ENCODE results near the gene MAGEA2.
"Not testable (repeated sequence)": the region's sequence is repeated elsewhere in the genome, so short reads cannot be mapped to it uniquely, and the experiment has no call there.

The MAGEA2 gene, protein sequence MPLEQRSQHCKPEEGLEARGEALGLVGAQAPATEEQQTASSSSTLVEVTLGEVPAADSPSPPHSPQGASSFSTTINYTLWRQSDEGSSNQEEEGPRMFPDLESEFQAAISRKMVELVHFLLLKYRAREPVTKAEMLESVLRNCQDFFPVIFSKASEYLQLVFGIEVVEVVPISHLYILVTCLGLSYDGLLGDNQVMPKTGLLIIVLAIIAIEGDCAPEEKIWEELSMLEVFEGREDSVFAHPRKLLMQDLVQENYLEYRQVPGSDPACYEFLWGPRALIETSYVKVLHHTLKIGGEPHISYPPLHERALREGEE

DNA sequence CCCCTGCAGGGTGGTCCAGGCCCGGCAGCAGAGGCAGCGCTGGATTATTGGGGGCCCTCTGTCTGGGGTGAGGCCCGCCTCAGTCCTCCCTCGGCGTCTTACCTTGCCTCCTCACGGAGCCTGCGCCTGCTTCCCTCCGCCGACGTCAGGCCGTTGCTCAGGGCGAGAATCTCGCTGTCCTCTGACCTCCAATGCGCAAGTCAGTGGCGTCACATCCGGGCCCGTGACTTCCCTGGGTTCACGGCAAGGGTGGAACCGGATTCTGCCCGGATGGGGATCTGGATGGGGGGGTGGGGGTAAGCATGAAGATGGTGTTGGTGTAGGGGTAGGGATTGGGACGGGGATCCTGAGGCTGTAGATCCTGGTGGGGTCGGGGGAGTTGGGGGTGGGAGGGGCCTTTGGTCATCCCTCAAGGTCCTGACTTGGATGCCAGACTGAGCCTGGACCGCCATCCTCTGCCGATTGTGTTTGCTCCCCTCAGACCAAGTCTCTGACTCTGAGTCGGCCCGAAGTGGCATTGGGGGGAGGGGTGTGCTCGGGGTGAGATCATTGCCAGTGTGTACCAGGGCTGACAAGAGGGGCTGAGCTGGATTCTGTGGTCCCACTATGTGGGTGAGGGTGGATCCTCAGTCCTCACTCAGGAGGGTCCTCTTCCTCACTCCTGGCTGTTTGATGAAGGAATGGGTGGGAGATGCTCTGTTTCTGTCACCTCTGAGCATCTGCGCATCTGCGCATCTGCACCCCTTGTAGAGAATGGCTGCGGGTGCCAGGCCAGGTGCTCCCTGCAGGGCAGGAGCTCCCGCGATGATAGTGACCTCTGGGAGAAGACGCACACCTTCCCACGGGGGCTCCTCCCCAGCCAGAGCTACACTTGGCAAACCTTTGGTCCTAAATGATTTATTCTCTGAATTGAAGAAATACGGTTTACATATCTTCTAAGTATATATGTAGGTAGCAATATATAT lies at the start of gene MAGEA2:
TSS of gene MAGEA2 (minus strand) at position 157 of the 965 bp plus-strand sequence. CDS start 2,479 bp downstream, outside the sequence.
- not testable (repeated sequence) for H3K27ac ChIP-seq; H3K27me3 ChIP-seq; H3K9me3 ChIP-seq; H3K4me3 ChIP-seq (ENCODE audit: low read depth in 1 of 2, low read length in 1 of 2); H3K36me3 ChIP-seq; H3K4me1 ChIP-seq (ENCODE audit: control insufficient read depth in 1 of 2, insufficient read depth in 1 of 2, low read depth in 1 of 2, low read length in 1 of 2)

DNA sequence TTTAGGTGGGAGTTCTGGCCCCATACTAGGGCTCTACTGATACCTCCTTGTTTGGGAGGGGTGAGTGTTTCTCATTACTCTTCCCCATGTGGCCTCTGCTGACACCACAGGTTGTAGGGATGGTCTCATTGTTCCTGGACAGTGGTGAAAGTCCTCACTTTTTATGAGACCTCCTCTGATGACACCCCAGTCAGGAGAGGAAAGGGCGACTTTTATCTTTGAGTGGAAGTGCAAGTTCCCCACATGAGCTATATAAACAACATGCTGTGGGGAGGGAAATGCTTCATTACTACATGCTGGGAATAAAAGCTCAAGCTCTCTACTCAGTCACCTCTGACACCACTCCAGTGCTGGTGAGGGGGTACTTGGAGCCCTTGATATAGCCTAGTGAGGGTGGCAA lies 45.3 kb upstream of the MAGEA2 start:
- no peaks in the 10 kb centered on the region for H3K9me3 ChIP-seq
- H3K36me3 ChIP-seq, result no peaks in the 10 kb centered on the region
- H3K4me3 ChIP-seq (ENCODE audit: low read depth in 1 of 2, low read length in 1 of 2), result no peak overlapping the region
- H3K27ac ChIP-seq, result no peak overlapping the region
- no peaks in the 10 kb centered on the region for H3K27me3 ChIP-seq
- TF ChIP-seq, protein P1, sequence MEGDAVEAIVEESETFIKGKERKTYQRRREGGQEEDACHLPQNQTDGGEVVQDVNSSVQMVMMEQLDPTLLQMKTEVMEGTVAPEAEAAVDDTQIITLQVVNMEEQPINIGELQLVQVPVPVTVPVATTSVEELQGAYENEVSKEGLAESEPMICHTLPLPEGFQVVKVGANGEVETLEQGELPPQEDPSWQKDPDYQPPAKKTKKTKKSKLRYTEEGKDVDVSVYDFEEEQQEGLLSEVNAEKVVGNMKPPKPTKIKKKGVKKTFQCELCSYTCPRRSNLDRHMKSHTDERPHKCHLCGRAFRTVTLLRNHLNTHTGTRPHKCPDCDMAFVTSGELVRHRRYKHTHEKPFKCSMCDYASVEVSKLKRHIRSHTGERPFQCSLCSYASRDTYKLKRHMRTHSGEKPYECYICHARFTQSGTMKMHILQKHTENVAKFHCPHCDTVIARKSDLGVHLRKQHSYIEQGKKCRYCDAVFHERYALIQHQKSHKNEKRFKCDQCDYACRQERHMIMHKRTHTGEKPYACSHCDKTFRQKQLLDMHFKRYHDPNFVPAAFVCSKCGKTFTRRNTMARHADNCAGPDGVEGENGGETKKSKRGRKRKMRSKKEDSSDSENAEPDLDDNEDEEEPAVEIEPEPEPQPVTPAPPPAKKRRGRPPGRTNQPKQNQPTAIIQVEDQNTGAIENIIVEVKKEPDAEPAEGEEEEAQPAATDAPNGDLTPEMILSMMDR (IDR thresholded peaks at IDR 0.05), result no peak
- H3K4me1 ChIP-seq (ENCODE audit: control insufficient read depth in 1 of 2, insufficient read depth in 1 of 2, low read depth in 1 of 2, low read length in 1 of 2), result no peaks in the 10 kb centered on the region

DNA sequence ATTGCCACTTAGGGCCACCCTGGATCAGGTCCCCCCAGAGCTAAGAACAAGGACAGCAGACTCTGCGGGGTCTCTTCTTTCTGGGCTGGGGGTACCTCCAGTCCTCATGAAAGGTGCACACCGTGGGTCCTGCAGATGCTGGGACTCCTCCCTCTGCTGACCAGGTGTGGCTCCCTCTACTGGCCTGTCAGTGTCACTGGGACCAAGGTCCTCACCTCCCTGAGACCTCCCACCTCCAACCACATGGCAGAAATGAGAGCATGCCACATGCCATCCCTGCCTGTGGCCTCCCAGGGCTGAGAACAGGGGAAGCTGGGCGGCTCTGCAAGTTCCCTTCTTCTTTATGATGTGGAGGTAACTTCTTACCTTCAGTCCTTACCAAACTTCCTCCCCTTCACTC lies 33.4 kb upstream of the MAGEA2 start:
- not testable (repeated sequence) for H3K27me3 ChIP-seq; H3K4me3 ChIP-seq (ENCODE audit: low read depth in 1 of 2, low read length in 1 of 2); H3K4me1 ChIP-seq (ENCODE audit: control insufficient read depth in 1 of 2, insufficient read depth in 1 of 2, low read depth in 1 of 2, low read length in 1 of 2); H3K36me3 ChIP-seq; H3K9me3 ChIP-seq; H3K27ac ChIP-seq

DNA sequence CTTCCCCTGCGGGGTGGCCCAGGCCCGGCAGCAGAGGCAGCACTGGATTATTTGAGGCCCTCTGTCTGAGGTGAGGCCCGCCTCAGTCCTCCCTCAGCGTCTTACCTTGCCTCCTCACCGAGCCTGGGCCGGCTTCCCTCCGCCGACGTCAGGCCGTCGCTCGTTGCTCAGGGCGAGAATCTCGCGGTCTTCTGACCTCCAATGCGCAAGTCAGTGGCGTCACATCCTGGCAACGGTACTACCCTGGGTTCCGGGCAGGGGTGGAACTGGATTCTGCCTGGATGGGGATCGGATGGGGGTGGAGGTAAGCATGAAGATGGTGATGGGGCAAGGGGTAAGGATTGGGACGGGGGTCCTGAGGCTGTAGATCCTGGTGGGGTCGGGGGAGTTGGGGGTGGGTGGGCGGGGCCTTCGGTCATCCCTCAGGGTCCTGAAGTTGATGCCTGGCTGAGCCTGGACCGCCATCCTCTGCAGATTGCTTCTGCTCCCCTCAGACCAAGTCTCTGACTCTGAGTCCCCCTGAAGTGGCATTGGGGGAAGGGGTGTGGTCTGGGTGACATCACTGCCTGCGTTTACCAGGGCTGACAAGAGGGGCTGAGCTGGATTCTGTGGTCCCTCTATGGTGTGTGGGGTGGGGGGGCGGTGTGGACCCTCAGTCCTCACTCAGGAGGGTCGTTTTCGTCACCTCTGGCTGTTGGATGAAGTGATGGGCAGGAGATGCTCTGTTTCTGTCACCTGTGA lies 16.1 kb upstream of the MAGEA2 start, which contains the start of gene MAGEA6:
TSS of gene MAGEA6 (minus strand) at position 141 of the 741 bp plus-strand sequence. CDS start 2,039 bp downstream, outside the sequence.
- not testable (repeated sequence) for H3K27ac ChIP-seq; H3K4me3 ChIP-seq (ENCODE audit: low read depth in 1 of 2, low read length in 1 of 2); H3K36me3 ChIP-seq; H3K9me3 ChIP-seq; H3K4me1 ChIP-seq (ENCODE audit: control insufficient read depth in 1 of 2, insufficient read depth in 1 of 2, low read depth in 1 of 2, low read length in 1 of 2); H3K27me3 ChIP-seq

DNA sequence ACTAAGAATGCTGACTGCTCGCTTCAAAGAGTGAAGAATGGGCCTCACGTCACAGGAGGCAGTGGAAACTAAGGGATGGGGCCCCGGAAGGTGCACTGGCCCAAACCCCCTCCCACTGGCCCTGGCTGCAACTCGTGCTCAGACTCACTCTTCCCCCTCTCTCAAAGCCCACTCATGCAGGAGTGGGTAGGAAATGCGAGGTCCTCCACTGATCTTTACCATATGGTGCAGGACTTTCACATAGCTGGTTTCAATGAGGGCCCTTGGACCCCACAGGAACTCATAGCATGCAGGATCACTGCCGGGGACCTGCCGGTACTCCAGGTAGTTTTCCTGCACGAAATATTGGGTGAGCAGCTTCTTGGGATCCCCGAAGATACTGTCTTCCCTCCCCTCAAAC lies 12.9 kb upstream of the MAGEA2 start:
- H3K4me3 ChIP-seq (ENCODE audit: low read depth in 1 of 2, low read length in 1 of 2); H3K4me1 ChIP-seq (ENCODE audit: control insufficient read depth in 1 of 2, insufficient read depth in 1 of 2, low read depth in 1 of 2, low read length in 1 of 2); H3K27ac ChIP-seq; H3K27me3 ChIP-seq; H3K36me3 ChIP-seq; H3K9me3 ChIP-seq: not testable (repeated sequence)

DNA sequence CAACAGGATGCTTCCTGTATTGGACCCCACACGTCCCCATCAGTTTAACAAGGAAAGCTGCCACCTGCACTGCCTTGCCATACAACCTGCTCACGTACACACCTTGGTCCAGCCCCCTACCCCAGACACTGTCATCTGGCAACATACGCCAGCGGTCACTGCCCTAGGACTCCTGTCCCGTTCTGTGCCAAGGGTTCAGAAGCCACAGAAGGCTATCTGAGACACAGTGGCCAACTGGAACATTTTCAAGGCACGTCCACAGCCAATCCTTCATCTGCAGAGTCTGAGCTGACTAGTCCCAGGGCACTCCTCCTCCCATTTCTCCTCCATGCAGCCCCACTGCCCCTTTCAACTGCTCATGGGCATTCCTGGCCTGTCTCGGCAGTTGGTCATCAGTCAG lies 7.9 kb upstream of the MAGEA2 start:
- not testable (repeated sequence) for H3K4me1 ChIP-seq (ENCODE audit: control insufficient read depth in 1 of 2, insufficient read depth in 1 of 2, low read depth in 1 of 2, low read length in 1 of 2); H3K27me3 ChIP-seq; H3K4me3 ChIP-seq (ENCODE audit: low read depth in 1 of 2, low read length in 1 of 2); H3K27ac ChIP-seq; H3K36me3 ChIP-seq; H3K9me3 ChIP-seq

DNA sequence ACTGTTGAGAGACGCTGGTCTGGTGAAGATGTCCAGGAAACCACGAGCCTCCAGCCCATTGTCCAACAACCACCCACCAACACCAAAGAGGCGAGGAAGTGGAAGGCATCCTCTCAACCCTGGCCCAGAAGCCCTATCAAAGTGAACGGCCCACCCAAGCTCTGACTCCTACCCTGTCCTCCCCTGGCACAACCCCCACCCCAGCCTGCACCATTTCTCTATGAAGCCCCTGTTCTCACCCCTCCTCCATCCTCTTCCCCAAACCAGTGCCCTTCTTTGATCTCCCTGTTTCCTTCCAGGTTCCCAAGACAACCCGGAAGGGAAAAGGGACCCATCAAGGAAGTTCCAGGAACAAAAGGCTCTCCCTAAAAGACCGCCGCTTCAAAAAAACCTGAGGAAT lies 5.9 kb upstream of the MAGEA2 start:
- H3K4me1 ChIP-seq (ENCODE audit: control insufficient read depth in 1 of 2, insufficient read depth in 1 of 2, low read depth in 1 of 2, low read length in 1 of 2); H3K27me3 ChIP-seq; H3K36me3 ChIP-seq; H3K9me3 ChIP-seq; H3K27ac ChIP-seq; H3K4me3 ChIP-seq (ENCODE audit: low read depth in 1 of 2, low read length in 1 of 2): not testable (repeated sequence)

DNA sequence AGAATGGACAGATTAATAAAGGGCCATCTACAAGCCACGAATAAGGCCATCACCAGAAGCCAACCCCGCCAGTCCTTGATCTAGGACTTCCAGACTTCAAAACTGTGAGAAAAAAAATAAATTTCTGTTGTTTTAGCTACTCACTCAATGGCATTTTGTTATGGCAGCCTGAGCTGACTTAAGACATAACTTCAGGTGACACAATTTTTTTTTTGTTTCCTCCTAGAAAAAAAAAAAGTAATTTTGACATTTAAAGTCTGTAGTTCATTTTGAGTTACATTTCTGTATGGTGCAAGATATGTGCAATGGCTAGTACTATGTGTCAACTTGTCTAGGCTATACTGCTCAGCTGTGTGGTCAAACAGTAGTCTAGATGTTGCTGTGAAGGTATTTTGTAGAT lies 5.3 kb upstream of the MAGEA2 start, which contains the start of gene CSAG3:
TSS of gene CSAG3 (plus strand) at position 301 of the 400 bp plus-strand sequence.
- not testable (repeated sequence) for H3K4me3 ChIP-seq (ENCODE audit: low read depth in 1 of 2, low read length in 1 of 2); H3K27me3 ChIP-seq; H3K9me3 ChIP-seq; H3K4me1 ChIP-seq (ENCODE audit: control insufficient read depth in 1 of 2, insufficient read depth in 1 of 2, low read depth in 1 of 2, low read length in 1 of 2); H3K27ac ChIP-seq; H3K36me3 ChIP-seq

DNA sequence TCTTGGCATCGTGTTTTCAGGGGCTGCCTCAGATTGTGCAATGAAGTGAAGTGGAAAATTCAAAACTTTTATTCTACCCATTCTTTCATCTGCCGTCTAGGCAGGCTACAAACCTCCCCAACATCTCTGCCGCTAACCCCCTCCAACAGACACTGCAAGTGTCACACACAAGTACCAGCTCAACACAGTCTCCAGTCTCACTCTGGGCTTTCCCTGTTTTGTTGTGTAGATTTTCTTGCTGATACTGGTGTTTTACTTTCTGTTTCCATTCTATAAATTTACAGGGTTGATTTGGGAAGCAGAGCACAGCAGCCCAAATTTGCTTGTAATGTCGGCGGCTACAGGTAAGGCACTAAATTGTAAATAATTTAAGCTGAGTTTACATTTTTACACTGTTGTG lies 1.2 kb upstream of the MAGEA2 start:
- not testable (repeated sequence) for H3K9me3 ChIP-seq; H3K27me3 ChIP-seq; H3K27ac ChIP-seq; H3K4me1 ChIP-seq (ENCODE audit: control insufficient read depth in 1 of 2, insufficient read depth in 1 of 2, low read depth in 1 of 2, low read length in 1 of 2); H3K4me3 ChIP-seq (ENCODE audit: low read depth in 1 of 2, low read length in 1 of 2); H3K36me3 ChIP-seq

All from neutrophil (primary cell).